Measurements from ENCODE around the gene GPBP1. TPM values are rescaled to one million over a fixed set of nuclear protein-coding genes. Genes with fewer than 3 reads are reported as not detected.

Gene GPBP1
- total RNA-seq, 1 experiment from 2014 or later: 112 TPM

DNA sequence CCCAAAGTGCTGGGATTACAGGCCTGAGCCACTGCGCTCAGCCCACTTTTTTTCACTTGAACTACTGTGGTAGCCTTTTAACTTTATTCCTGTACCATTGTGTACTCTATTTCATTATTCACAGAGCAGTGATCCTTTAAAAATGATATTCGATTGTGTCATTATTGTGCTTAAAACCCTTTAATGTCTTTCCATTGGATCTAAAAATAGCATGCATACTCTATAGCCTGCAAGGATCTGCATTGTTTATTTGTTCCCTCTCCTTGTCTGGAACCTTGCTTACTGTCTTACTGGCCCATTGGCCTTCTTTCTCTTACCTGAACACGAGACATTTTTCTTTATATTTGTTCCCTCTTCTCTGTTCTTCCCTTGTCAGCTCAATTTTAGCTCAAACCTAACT lies 15.7 kb downstream of the GPBP1 start:
- Mint-ChIP-seq H3K27me3 (ENCODE audit: low read depth) (no peaks in the 10 kb centered on the region), H3K36me3 (ENCODE audit: insufficient read depth in 1 of 3, low read depth in 3 of 3) (peaks cover 13 to 22% (median 21%) of the 10 kb centered on the region in 3 experiments; a peak in 6 of 7 replicates), H3K4me1 (peaks cover 34 to 51% of the 10 kb centered on the region in 2 experiments), H3K4me3 (no peak overlapping the region), H3K27ac (peak overlapping the region in 1 of 3 experiments; percentile 6; a peak in 2 of 7 replicates), H3K9me3 (no peaks in the 10 kb centered on the region)
- Histone ChIP-seq H3T11ph (ENCODE audit: low read length) (no peak overlapping the region), H3K27ac (ENCODE audit: insufficient read length, low read depth, low read length) (no peak overlapping the region), H2AFZ (ENCODE audit: low read length) (no peak overlapping the region), H2BK5ac (ENCODE audit: insufficient read length, low read length) (no peak overlapping the region), H2BK120ac (ENCODE audit: low read depth, low read length, poor library complexity, severe bottlenecking) (no peak overlapping the region), H3K79me1 (ENCODE audit: insufficient read depth, low read depth, low read length, poor library complexity, severe bottlenecking) (peaks cover 4% of the 10 kb centered on the region), H2AK5ac (ENCODE audit: insufficient read length, low read length) (no peak overlapping the region), H2BK12ac (ENCODE audit: insufficient read length, low read depth, low read length) (no peak overlapping the region), H3K18ac (ENCODE audit: insufficient read length, low read depth, low read length) (no peak overlapping the region), H3K4me2 (ENCODE audit: insufficient read depth, insufficient read length, low read length) (no peak overlapping the region), H4K5ac (ENCODE audit: insufficient read length, low read depth, low read length) (no peak overlapping the region), H3K23me2 (ENCODE audit: insufficient read length, low read depth, low read length, poor library complexity, severe bottlenecking) (no peaks in the 10 kb centered on the region), H2BK20ac (ENCODE audit: low read depth, low read length, poor library complexity, severe bottlenecking) (no peak overlapping the region), H3K14ac (ENCODE audit: insufficient read depth, low read length) (no peak overlapping the region), H3K9me3 (ENCODE audit: control insufficient read depth, low read depth, low read length) (no peaks in the 10 kb centered on the region), H3K4me1 (ENCODE audit: insufficient read depth, low read length) (no peaks in the 10 kb centered on the region; the same call in 1 of the 2 replicates), H2BK15ac (ENCODE audit: low read depth, low read length) (no peak overlapping the region), H4K91ac (ENCODE audit: insufficient read length, low read depth, low read length) (no peak overlapping the region), H3K27me3 (ENCODE audit: insufficient read depth, low read length) (no peaks in the 10 kb centered on the region), H4K20me1 (ENCODE audit: control insufficient read depth, insufficient read depth, insufficient read length) (peaks cover 3% of the 10 kb centered on the region), H3K23ac (ENCODE audit: insufficient read length, low read depth, low read length) (no peak overlapping the region), H3K4ac (ENCODE audit: low read depth, low read length) (no peak overlapping the region), H3K79me2 (ENCODE audit: insufficient read depth, low read length) (peaks cover 80% of the 10 kb centered on the region), H3K56ac (ENCODE audit: insufficient read length, low read depth, low read length) (no peak overlapping the region), H4K8ac (replicated peaks; ENCODE audit: insufficient read length, low read depth, low read length) (no peak overlapping the region), H3K9ac (ENCODE audit: extremely low read depth, insufficient read length, low read length) (no peak overlapping the region)
- no peak for DNase-seq
- TF ChIP-seq, protein P1, sequence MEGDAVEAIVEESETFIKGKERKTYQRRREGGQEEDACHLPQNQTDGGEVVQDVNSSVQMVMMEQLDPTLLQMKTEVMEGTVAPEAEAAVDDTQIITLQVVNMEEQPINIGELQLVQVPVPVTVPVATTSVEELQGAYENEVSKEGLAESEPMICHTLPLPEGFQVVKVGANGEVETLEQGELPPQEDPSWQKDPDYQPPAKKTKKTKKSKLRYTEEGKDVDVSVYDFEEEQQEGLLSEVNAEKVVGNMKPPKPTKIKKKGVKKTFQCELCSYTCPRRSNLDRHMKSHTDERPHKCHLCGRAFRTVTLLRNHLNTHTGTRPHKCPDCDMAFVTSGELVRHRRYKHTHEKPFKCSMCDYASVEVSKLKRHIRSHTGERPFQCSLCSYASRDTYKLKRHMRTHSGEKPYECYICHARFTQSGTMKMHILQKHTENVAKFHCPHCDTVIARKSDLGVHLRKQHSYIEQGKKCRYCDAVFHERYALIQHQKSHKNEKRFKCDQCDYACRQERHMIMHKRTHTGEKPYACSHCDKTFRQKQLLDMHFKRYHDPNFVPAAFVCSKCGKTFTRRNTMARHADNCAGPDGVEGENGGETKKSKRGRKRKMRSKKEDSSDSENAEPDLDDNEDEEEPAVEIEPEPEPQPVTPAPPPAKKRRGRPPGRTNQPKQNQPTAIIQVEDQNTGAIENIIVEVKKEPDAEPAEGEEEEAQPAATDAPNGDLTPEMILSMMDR (conservative IDR thresholded peaks at IDR 0.05): no peak
- WGBS (ENCODE audit: extremely low coverage, insufficient read length, low lambda C conversion rate): no CpG with 5 or more reads among the region's 3 CpGs
